ENCODE results near the gene SKI. TPM values are rescaled to one million over a fixed set of nuclear protein-coding genes. Genes with fewer than 3 reads are reported as not detected.
A peak's percentile ranks its signal among the peaks of the same experiment; 100 is the strongest.

The SKI gene
- total and polyA plus RNA-seq, 7 experiments from 2014 or later, result 0.61 to 278 (median 95.3) TPM

GRCh38 chr1:2283991-2284895, 56.1 kb downstream of the SKI start:
- Histone ChIP-seq H3K4me1 (ENCODE audit: control insufficient read depth in 2 of 2, insufficient read depth in 2 of 2, low read length in 2 of 2) (peaks cover 13 to 36% of the 10 kb centered on the region in 2 donors), H3K4me3 (ENCODE audit: low read length) (no peak overlapping the region), H3K9me3 (ENCODE audit: control insufficient read depth in 2 of 3, low read length in 3 of 3) (no peaks in the 10 kb centered on the region), H3K27ac (ENCODE audit: low read depth, low read length) (no peak overlapping the region), H3K36me3 (ENCODE audit: control insufficient read depth in 2 of 3, insufficient read depth in 3 of 3, low read length in 3 of 3) (peaks cover 0 to 7% (median 0%) of the 10 kb centered on the region in 3 experiments), H3K27me3 (ENCODE audit: control insufficient read depth in 2 of 2, insufficient read depth in 2 of 2, low read length in 2 of 2) (no peaks in the 10 kb centered on the region)
- Mint-ChIP-seq H3K9me3 (no peaks in the 10 kb centered on the region), H3K4me1 (peaks cover 8 to 59% (median 29%) of the 10 kb centered on the region in 7 donors), H3K27ac (peak overlapping the region in 5 of 9 donors; percentile 57 to 83 (median 72)), H3K4me3 (peak overlapping the region in 1 of 10 donors; percentile 6), H3K36me3 (peaks cover 0 to 5% (median 4%) of the 10 kb centered on the region in 5 donors), H3K27me3 (no peaks in the 10 kb centered on the region)
- CTCF ChIA-PET, result no interaction called here
- POLR2A ChIA-PET, result no interaction called here
- ATAC-seq (no peak), DNase-seq (no peak)
- intact Hi-C loops (cut with micrococcal nuclease), result no loop called here

- H3K27ac Mint-ChIP-seq, result peak overlapping the region in 5 of 9 donors; percentile 17 to 76 (median 57)
- peaks cover 18 to 43% of the 10 kb centered on the region in 2 donors for H3K4me1 ChIP-seq (ENCODE audit: control insufficient read depth in 2 of 2, insufficient read depth in 2 of 2, low read length in 2 of 2)
- CTCF ChIA-PET, result no interaction called here
Observed at GRCh38 chr1:2284932-2285331, 56.8 kb downstream of the SKI start.

GRCh38 chr1:2286923-2287322, 58.8 kb downstream of the SKI start:
- H3K4me1 Mint-ChIP-seq, result peaks cover 31 to 80% (median 45%) of the 10 kb centered on the region in 7 donors
- H3K27me3 Mint-ChIP-seq, result no peaks in the 10 kb centered on the region
- Histone ChIP-seq H3K4me3 (ENCODE audit: low read length) (no peak overlapping the region), H3K4me1 (ENCODE audit: control insufficient read depth in 2 of 2, insufficient read depth in 2 of 2, low read length in 2 of 2) (peaks cover 35 to 60% of the 10 kb centered on the region in 2 donors), H3K36me3 (ENCODE audit: control insufficient read depth in 2 of 3, insufficient read depth in 3 of 3, low read length in 3 of 3) (peaks cover 0 to 7% (median 0%) of the 10 kb centered on the region in 3 experiments), H3K27ac (ENCODE audit: low read depth, low read length) (no peak overlapping the region), H3K9me3 (ENCODE audit: control insufficient read depth in 2 of 3, low read length in 3 of 3) (no peaks in the 10 kb centered on the region), H3K27me3 (ENCODE audit: control insufficient read depth in 2 of 2, insufficient read depth in 2 of 2, low read length in 2 of 2) (no peaks in the 10 kb centered on the region)
- ChIA-PET POLR2A (no interaction called here), CTCF (no interaction called here)
- H3K36me3 Mint-ChIP-seq, result peaks cover 0 to 4% (median 3%) of the 10 kb centered on the region in 5 donors
- DNase-seq, result no peak
- intact Hi-C loops (cut with micrococcal nuclease), result no loop called here
- peak overlapping the region in 8 of 9 donors; percentile 10 to 87 (median 72) for H3K27ac Mint-ChIP-seq
- no peak for ATAC-seq
- H3K4me3 Mint-ChIP-seq, result peak overlapping the region in 8 of 10 donors; percentile 25 to 73 (median 54)
- H3K9me3 Mint-ChIP-seq, result no peaks in the 10 kb centered on the region

More at GRCh38 chr1:2284932-2285331, 56.8 kb downstream of the SKI start:
- Histone ChIP-seq H3K9me3 (ENCODE audit: control insufficient read depth in 2 of 3, low read length in 3 of 3) (no peaks in the 10 kb centered on the region), H3K4me3 (ENCODE audit: low read length) (no peak overlapping the region), H3K36me3 (ENCODE audit: control insufficient read depth in 2 of 3, insufficient read depth in 3 of 3, low read length in 3 of 3) (peaks cover 0 to 7% (median 0%) of the 10 kb centered on the region in 3 experiments), H3K27ac (ENCODE audit: low read depth, low read length) (no peak overlapping the region), H3K27me3 (ENCODE audit: control insufficient read depth in 2 of 2, insufficient read depth in 2 of 2, low read length in 2 of 2) (no peaks in the 10 kb centered on the region)
- H3K4me1 Mint-ChIP-seq, result peaks cover 12 to 60% (median 30%) of the 10 kb centered on the region in 7 donors
- H3K4me3 Mint-ChIP-seq, result no peak overlapping the region
- no peak for ATAC-seq
- intact Hi-C loops (cut with micrococcal nuclease), result no loop called here
- POLR2A ChIA-PET, result no interaction called here
- H3K27me3 Mint-ChIP-seq, result no peaks in the 10 kb centered on the region
- H3K9me3 Mint-ChIP-seq, result no peaks in the 10 kb centered on the region
- peaks cover 0 to 4% (median 3%) of the 10 kb centered on the region in 5 donors for H3K36me3 Mint-ChIP-seq
- DNase-seq, result no peak

- Mint-ChIP-seq H3K9me3 (no peaks in the 10 kb centered on the region), H3K27me3 (no peaks in the 10 kb centered on the region), H3K36me3 (peaks cover 0 to 4% (median 3%) of the 10 kb centered on the region in 5 donors), H3K4me3 (peak overlapping the region in 7 of 10 donors; percentile 5 to 94 (median 81)), H3K4me1 (peaks cover 33 to 87% (median 51%) of the 10 kb centered on the region in 7 donors), H3K27ac (peak overlapping the region in 8 of 9 donors; percentile 5 to 95 (median 82))
- POLR2A ChIA-PET, result interaction anchor here (0.7 to 5.2 kb wide), 2 partner anchors 12 to 296 kb away, joined by 3 to 37 read pairs; no protein-coding TSS in a partner anchor
- no peaks in the 10 kb centered on the region for H3K27me3 ChIP-seq (ENCODE audit: control insufficient read depth in 2 of 2, insufficient read depth in 2 of 2, low read length in 2 of 2)
- H3K36me3 ChIP-seq (ENCODE audit: control insufficient read depth in 2 of 3, insufficient read depth in 3 of 3, low read length in 3 of 3), result peaks cover 0 to 3% (median 0%) of the 10 kb centered on the region in 3 experiments
- intact Hi-C loops (cut with micrococcal nuclease), result no loop called here
- H3K4me3 ChIP-seq (ENCODE audit: low read length), result no peak overlapping the region
- no peak for DNase-seq
- CTCF ChIA-PET, result interaction anchor here (1.4 kb wide), 1 partner anchor 34 kb away, joined by 3 read pairs; no protein-coding TSS in a partner anchor
- H3K4me1 ChIP-seq (ENCODE audit: control insufficient read depth in 2 of 2, insufficient read depth in 2 of 2, low read length in 2 of 2), result peaks cover 41 to 68% of the 10 kb centered on the region in 2 donors
- no peak for ATAC-seq
- no peaks in the 10 kb centered on the region for H3K9me3 ChIP-seq (ENCODE audit: control insufficient read depth in 2 of 3, low read length in 3 of 3)
- no peak overlapping the region for H3K27ac ChIP-seq (ENCODE audit: low read depth, low read length)
Observed at GRCh38 chr1:2287649-2288048, 59.5 kb downstream of the SKI start.

- no peaks in the 10 kb centered on the region for H3K9me3 Mint-ChIP-seq
- DNase-seq, result peak in 7 of 9 donors; percentile 25 to 67 (median 58)
- H3K9me3 ChIP-seq (ENCODE audit: control insufficient read depth in 2 of 3, low read length in 3 of 3), result no peaks in the 10 kb centered on the region
- H3K27ac ChIP-seq (ENCODE audit: low read depth, low read length), result peak overlapping the region; percentile 49
- intact Hi-C loops (cut with micrococcal nuclease), result no loop called here
- no peaks in the 10 kb centered on the region for H3K27me3 ChIP-seq (ENCODE audit: control insufficient read depth in 2 of 2, insufficient read depth in 2 of 2, low read length in 2 of 2)
- H3K4me3 Mint-ChIP-seq, result peak overlapping the region; percentile 58 to 94 (median 74)
- peaks cover 41 to 74% of the 10 kb centered on the region in 2 donors for H3K4me1 ChIP-seq (ENCODE audit: control insufficient read depth in 2 of 2, insufficient read depth in 2 of 2, low read length in 2 of 2)
- ATAC-seq, result no peak
- H3K36me3 Mint-ChIP-seq, result peaks cover 0 to 4% (median 3%) of the 10 kb centered on the region in 5 donors
- H3K36me3 ChIP-seq (ENCODE audit: control insufficient read depth in 2 of 3, insufficient read depth in 3 of 3, low read length in 3 of 3), result no peaks in the 10 kb centered on the region
- peak overlapping the region; percentile 68 to 96 (median 84) for H3K27ac Mint-ChIP-seq
- peak overlapping the region; percentile 39 for H3K4me3 ChIP-seq (ENCODE audit: low read length)
- no peaks in the 10 kb centered on the region for H3K27me3 Mint-ChIP-seq
- POLR2A ChIA-PET, result interaction anchor here (0.7 to 5.2 kb wide), 3 partner anchors 12 to 295 kb away, joined by 3 to 37 read pairs (median 33); partner anchors contain the start of gene SKI
- H3K4me1 Mint-ChIP-seq, result peaks cover 38 to 87% (median 56%) of the 10 kb centered on the region in 7 donors
- CTCF ChIA-PET, result interaction anchor here (1.2 to 1.4 kb wide), 2 partner anchors 35 to 93 kb away, joined by 3 to 7 read pairs; partner anchors contain the start of gene FAAP20
Observed at GRCh38 chr1:2288311-2288710, 60.2 kb downstream of the SKI start.

- ATAC-seq, result no peak
- H3K4me1 ChIP-seq (ENCODE audit: control insufficient read depth in 2 of 2, insufficient read depth in 2 of 2, low read length in 2 of 2), result peaks cover 47 to 74% of the 10 kb centered on the region in 2 donors
- intact Hi-C loops (cut with micrococcal nuclease), result no loop called here
- H3K27ac ChIP-seq (ENCODE audit: low read depth, low read length), result peak overlapping the region; percentile 49
- H3K4me3 ChIP-seq (ENCODE audit: low read length), result peak overlapping the region; percentile 39
- DNase-seq, result no peak
- peak overlapping the region in 8 of 9 donors; percentile 70 to 97 (median 86) for H3K27ac Mint-ChIP-seq
- ChIA-PET CTCF (interaction anchor here (0.8 to 1.4 kb wide), 3 partner anchors 23 to 94 kb away, joined by 3 to 7 read pairs (median 4); partner anchors contain the start of gene FAAP20), POLR2A (interaction anchor here (0.9 to 5.2 kb wide), 7 partner anchors 11 to 86 kb away, joined by 3 to 37 read pairs (median 4); partner anchors contain the start of gene SKI)
- peaks cover 0 to 3% (median 0%) of the 10 kb centered on the region in 3 experiments for H3K36me3 ChIP-seq (ENCODE audit: control insufficient read depth in 2 of 3, insufficient read depth in 3 of 3, low read length in 3 of 3)
- peaks cover 45 to 90% (median 62%) of the 10 kb centered on the region in 7 donors for H3K4me1 Mint-ChIP-seq
- H3K4me3 Mint-ChIP-seq, result peak overlapping the region; percentile 59 to 94 (median 74)
- no peaks in the 10 kb centered on the region for H3K9me3 Mint-ChIP-seq
- no peaks in the 10 kb centered on the region for H3K27me3 ChIP-seq (ENCODE audit: control insufficient read depth in 2 of 2, insufficient read depth in 2 of 2, low read length in 2 of 2)
- H3K27me3 Mint-ChIP-seq, result no peaks in the 10 kb centered on the region
- H3K9me3 ChIP-seq (ENCODE audit: control insufficient read depth in 2 of 3, low read length in 3 of 3), result no peaks in the 10 kb centered on the region
- H3K36me3 Mint-ChIP-seq, result peaks cover 0 to 5% (median 4%) of the 10 kb centered on the region in 5 donors
Observed at GRCh38 chr1:2288816-2289536, 60.9 kb downstream of the SKI start.
